Measurements from ENCODE around the gene PPP1R3G. TPM values are rescaled to one million over a fixed set of nuclear protein-coding genes. Genes with fewer than 3 reads are reported as not detected.

Gene PPP1R3G
- total RNA-seq, 6 experiments from 2014 or later, result 0.35 to 0.98 (median 0.52) TPM

- Histone ChIP-seq H3K27me3 (no peaks in the 10 kb centered on the region), H3K4me3 (no peak overlapping the region), H3K4me1 (no peaks in the 10 kb centered on the region), H3K27ac (no peak overlapping the region), H3K9me3 (no peaks in the 10 kb centered on the region), H3K36me3 (no peaks in the 10 kb centered on the region)
- WGBS (ENCODE audit: insufficient coverage, low coverage, low lambda C conversion rate, missing lambda C conversion rate), result 85% methylated on average over 8 of the region's 10 CpGs
- no peak for TF ChIP-seq POLR2A (IDR thresholded peaks at IDR 0.05)
- TF ChIP-seq CTCF (IDR thresholded peaks at IDR 0.05), result no peak
- ATAC-seq (no peak), DNase-seq (no peak)
- intact Hi-C loops (cut with DNase I), result no loop called here
Measured at GRCh38 chr6:5091210-5092069, 6.3 kb downstream of the PPP1R3G start.

- Histone ChIP-seq H3K4me3 (no peak overlapping the region), H3K27me3 (no peaks in the 10 kb centered on the region), H3K27ac (no peak overlapping the region), H3K9me3 (no peaks in the 10 kb centered on the region), H3K4me1 (no peaks in the 10 kb centered on the region), H3K36me3 (no peaks in the 10 kb centered on the region)
- no peak for TF ChIP-seq POLR2A (IDR thresholded peaks at IDR 0.05)
- 74% methylated on average over 6 of the region's 7 CpGs for WGBS (ENCODE audit: insufficient coverage, low coverage, low lambda C conversion rate, missing lambda C conversion rate)
- ATAC-seq, result no peak
- DNase-seq, result no peak
- intact Hi-C loops (cut with DNase I), result no loop called here
Measured at GRCh38 chr6:5093231-5094015, 8.3 kb downstream of the PPP1R3G start.

GRCh38 chr6:5094327-5094726 is 9.2 kb downstream of the PPP1R3G start:
- no peak overlapping the region for H3K4me3 ChIP-seq
- no peaks in the 10 kb centered on the region for H3K36me3 ChIP-seq
- TF ChIP-seq CTCF (IDR thresholded peaks at IDR 0.05), result no peak
- TF ChIP-seq POLR2A (IDR thresholded peaks at IDR 0.05), result no peak
- intact Hi-C loops (cut with DNase I), result no loop called here
- H3K9me3 ChIP-seq, result no peaks in the 10 kb centered on the region
- 83% methylated on average over 3 of the region's 3 CpGs for WGBS (ENCODE audit: insufficient coverage, low coverage, low lambda C conversion rate, missing lambda C conversion rate)
- H3K4me1 ChIP-seq, result no peaks in the 10 kb centered on the region
- DNase-seq, result no peak
- ATAC-seq, result no peak
- H3K27me3 ChIP-seq, result no peaks in the 10 kb centered on the region
- H3K27ac ChIP-seq, result no peak overlapping the region

- no peaks in the 10 kb centered on the region for H3K4me1 ChIP-seq
- intact Hi-C loops (cut with DNase I), result no loop called here
- no peaks in the 10 kb centered on the region for H3K27me3 ChIP-seq
- no peak overlapping the region for H3K4me3 ChIP-seq
- H3K9me3 ChIP-seq, result no peaks in the 10 kb centered on the region
- ATAC-seq (no peak), DNase-seq (no peak)
- no peak overlapping the region for H3K27ac ChIP-seq
- no peak for TF ChIP-seq POLR2A (IDR thresholded peaks at IDR 0.05)
- H3K36me3 ChIP-seq, result no peaks in the 10 kb centered on the region
- 92% methylated on average over 3 of the region's 3 CpGs for WGBS (ENCODE audit: insufficient coverage, low coverage, low lambda C conversion rate, missing lambda C conversion rate)
Measured at GRCh38 chr6:5095236-5095635, 10.1 kb downstream of the PPP1R3G start.

- no peak overlapping the region for H3K27ac ChIP-seq
- ATAC-seq (no peak), DNase-seq (no peak)
- WGBS (ENCODE audit: insufficient coverage, low coverage, low lambda C conversion rate, missing lambda C conversion rate), result 67% methylated on average over 1 of the region's 2 CpGs
- H3K9me3 ChIP-seq, result no peaks in the 10 kb centered on the region
- TF ChIP-seq CTCF (IDR thresholded peaks at IDR 0.05) (no peak), POLR2A (IDR thresholded peaks at IDR 0.05) (no peak)
- H3K27me3 ChIP-seq, result no peaks in the 10 kb centered on the region
- no peaks in the 10 kb centered on the region for H3K4me1 ChIP-seq
- intact Hi-C loops (cut with DNase I), result no loop called here
- H3K4me3 ChIP-seq, result no peak overlapping the region
- no peaks in the 10 kb centered on the region for H3K36me3 ChIP-seq
Measured at GRCh38 chr6:5096482-5096881, 11.3 kb downstream of the PPP1R3G start.
